HEK293 (cell line): ENCODE data around the gene TNS1.

ENCODE experiments used
- CTCF ChIA-PET: fragments of 350-600 bp; formaldehyde crosslinking; extraction: SDS; loops from one replicate; lab custom pipeline; 2021; ENCODE audit warnings: antibody characterized with exemption; lab: Yijun Ruan, JAX
- POLR2A ChIA-PET: fragments of 300-600 bp; formaldehyde crosslinking; extraction: SDS; loops from one replicate; lab custom pipeline; 2020; ENCODE audit warnings: antibody characterized with exemption, inconsistent platforms; lab: Yijun Ruan, JAX
- H3K27ac ChIP-seq: fragments of 200-500 bp; sonication (Bioruptor generic); 2 replicates; pipeline ENCODE4 v1.5.1; 2014; ENCODE audit warnings: low read depth, low read length, control low read depth, inconsistent platforms; ENCODE audit errors: extremely low read depth
- H3K36me3 ChIP-seq, 2 experiments: fragments of 200-500 bp in 1 of 2; sonication (Bioruptor generic) in 1 of 2; 1 replicate in 1 of 2; 2 replicates in 1 of 2; pipeline ENCODE4 v1.5.1; 2014 to 2017; ENCODE audit warnings: inconsistent platforms in 2 of 2, low read length in 2 of 2; ENCODE audit not compliant: control insufficient read depth in 2 of 2, insufficient read depth in 1 of 2
- H3K4me1 ChIP-seq: fragments of 200-500 bp; sonication (Bioruptor generic); 2 replicates; pipeline ENCODE4 v1.5.1; 2014; ENCODE audit warnings: mild to moderate bottlenecking, low read length, inconsistent platforms; ENCODE audit not compliant: control insufficient read depth, insufficient read depth
- H3K4me3 ChIP-seq: 2 replicates; pipeline ENCODE4 v1.5.1; 2011; ENCODE audit warnings: low read depth, mild to moderate bottlenecking, control low read depth, low read length, moderate library complexity
- H3K9me3 ChIP-seq: fragments of 200-500 bp; sonication (Bioruptor generic); 2 replicates; pipeline ENCODE4 v1.5.1; 2014; ENCODE audit warnings: low read depth, low read length, inconsistent platforms; ENCODE audit not compliant: control insufficient read depth, insufficient read depth
- HOXA7 ChIP-seq: sonication (generic); formaldehyde crosslinking; IDR thresholded peaks from 2 replicates; pipeline ENCODE4 v1.8.1; 2022; ENCODE audit warnings: missing genetic modification reagents, borderline replicate concordance
- IKZF3 ChIP-seq: fragments of 450-650 bp; IDR thresholded peaks from 2 replicates; pipeline ENCODE4 v1.5.0; 2018; ENCODE audit warnings: missing biosample characterization, mild to moderate bottlenecking, missing genetic modification characterization, moderate library complexity
- KLF8 ChIP-seq: fragments of 450-650 bp; formaldehyde crosslinking; IDR thresholded peaks from 2 replicates; pipeline ENCODE4 v1.5.1; 2016; ENCODE audit warnings: missing biosample characterization, missing genetic modification characterization
- MEIS1 ChIP-seq: sonication (generic); formaldehyde crosslinking; IDR thresholded peaks from 2 replicates; pipeline ENCODE4 v1.8.1; 2022; ENCODE audit warnings: missing genetic modification reagents, mild to moderate bottlenecking, borderline replicate concordance
- OSR2 ChIP-seq: fragments of 450-650 bp; formaldehyde crosslinking; IDR thresholded peaks from 2 replicates; pipeline ENCODE4 v1.5.1; 2016; ENCODE audit warnings: missing biosample characterization, missing genetic modification characterization
- PRDM1 ChIP-seq: fragments of 450-650 bp; formaldehyde crosslinking; IDR thresholded peaks from 2 replicates; pipeline ENCODE4; 2016; ENCODE audit warnings: missing biosample characterization, missing genetic modification characterization
- ZBTB21 ChIP-seq: fragments of 450-650 bp; formaldehyde crosslinking; IDR thresholded peaks from 2 replicates; pipeline ENCODE4 v1.5.1; 2017; ENCODE audit warnings: missing biosample characterization, missing genetic modification characterization
- ZBTB8A ChIP-seq: fragments of 450-650 bp; formaldehyde crosslinking; IDR thresholded peaks from 2 replicates; pipeline ENCODE4 v1.5.1; 2016; ENCODE audit warnings: missing biosample characterization, missing genetic modification characterization
- ZFP41 ChIP-seq: fragments of 450-650 bp; formaldehyde crosslinking; IDR thresholded peaks from 2 replicates; pipeline ENCODE4 v1.5.1; 2016; ENCODE audit warnings: missing biosample characterization, missing genetic modification characterization, borderline replicate concordance
- ZIC2 ChIP-seq: fragments of 450-650 bp; formaldehyde crosslinking; IDR thresholded peaks from 2 replicates; pipeline ENCODE4 v1.5.1; 2016; ENCODE audit warnings: missing biosample characterization, missing genetic modification characterization
- ZNF169 ChIP-seq: fragments of 450-650 bp; formaldehyde crosslinking; IDR thresholded peaks from 2 replicates; pipeline ENCODE4 v1.5.1; 2016; ENCODE audit warnings: missing biosample characterization, missing genetic modification characterization
- ZNF202 ChIP-seq: fragments of 450-650 bp; formaldehyde crosslinking; IDR thresholded peaks from 2 replicates; pipeline ENCODE4 v1.5.1; 2016; ENCODE audit warnings: missing biosample characterization, missing genetic modification characterization, borderline replicate concordance
- ZNF239 ChIP-seq: fragments of 450-650 bp; formaldehyde crosslinking; IDR thresholded peaks from 2 replicates; pipeline ENCODE4 v1.5.1; 2016; ENCODE audit warnings: missing biosample characterization, missing genetic modification characterization
- ZNF24 ChIP-seq: fragments of 450-650 bp; formaldehyde crosslinking; IDR thresholded peaks from 2 replicates; pipeline ENCODE4 v1.5.1; 2016; ENCODE audit warnings: missing biosample characterization, missing genetic modification characterization
- ZNF501 ChIP-seq: fragments of 450-650 bp; formaldehyde crosslinking; IDR thresholded peaks from 2 replicates; pipeline ENCODE4 v1.5.1; 2016; ENCODE audit warnings: missing biosample characterization, missing genetic modification characterization
- ZNF555 ChIP-seq: fragments of 450-650 bp; formaldehyde crosslinking; conservative IDR thresholded peaks from 2 replicates; pipeline ENCODE4 v1.5.1; 2017; ENCODE audit warnings: missing biosample characterization, mild to moderate bottlenecking, missing genetic modification characterization, inconsistent platforms
- ZNF664 ChIP-seq: fragments of 450-650 bp; formaldehyde crosslinking; IDR thresholded peaks from 2 replicates; pipeline ENCODE4 v1.5.1; 2016; ENCODE audit warnings: missing biosample characterization, missing genetic modification characterization
- TF ChIP-seq, protein P1 (sequence below): fragments of 450-650 bp; formaldehyde crosslinking; IDR thresholded peaks from 2 replicates; pipeline ENCODE4 v1.5.1; 2016; ENCODE audit warnings: missing biosample characterization, missing genetic modification characterization, borderline replicate concordance
- TF ChIP-seq, protein P2 (sequence below): fragments of 450-650 bp; formaldehyde crosslinking; IDR thresholded peaks from 2 replicates; pipeline ENCODE4 v1.5.1; 2016; ENCODE audit warnings: missing biosample characterization, missing genetic modification characterization

TNS1 gene

DNA sequence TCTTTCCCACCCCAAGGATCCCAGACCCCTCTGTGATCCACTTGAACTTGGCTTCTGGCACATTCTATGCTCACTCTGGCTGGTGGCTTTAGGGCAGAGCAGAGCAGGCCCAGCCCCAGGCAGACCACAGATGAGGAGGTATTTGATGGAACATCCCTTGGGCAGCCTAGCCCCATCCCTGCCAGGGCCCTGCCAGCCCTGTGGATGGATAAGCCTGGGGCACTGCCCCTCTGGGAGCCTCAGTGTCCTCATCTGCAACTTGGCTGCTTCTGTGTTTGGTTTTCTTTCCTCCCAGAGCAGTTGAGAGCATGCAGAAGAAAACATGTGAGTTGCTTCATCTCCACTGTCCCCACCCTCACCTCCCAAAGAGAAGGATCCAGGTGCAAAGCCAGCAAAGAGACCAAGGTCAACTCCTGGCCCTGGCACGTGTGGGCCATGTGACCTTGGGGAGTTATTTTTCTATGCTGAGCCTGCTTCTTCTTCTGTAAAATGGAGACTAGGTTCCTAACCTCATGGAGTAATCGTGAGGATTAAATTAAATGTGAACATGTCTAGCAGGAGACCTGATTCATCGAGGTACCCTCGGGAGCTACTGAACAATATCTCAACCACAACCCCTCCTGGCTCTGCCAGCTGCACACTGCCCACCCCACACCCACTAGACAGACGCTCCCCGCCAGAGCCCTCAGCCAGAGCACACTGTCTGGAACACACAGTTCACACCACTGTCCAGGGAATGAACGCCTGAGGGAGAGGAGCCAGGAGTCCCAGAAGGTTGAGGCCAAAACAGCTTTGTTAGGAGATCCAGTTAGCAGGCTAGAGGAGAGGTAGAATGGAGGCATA, 14.6 kb upstream of the TNS1 start:
- H3K9me3 ChIP-seq = no peaks in the 10 kb centered on the region
- no peaks in the 10 kb centered on the region for H3K36me3 ChIP-seq
- no peak overlapping the region for H3K27ac ChIP-seq
- ChIA-PET POLR2A (no interaction called here), CTCF (interaction anchor here (0.5 to 1.5 kb wide), 3 partner anchors 24 to 232 kb away, joined by 3 read pairs; no protein-coding TSS in a partner anchor)
- no peaks in the 10 kb centered on the region for H3K4me1 ChIP-seq
- TF ChIP-seq PRDM1 (no peak), ZNF664 (tag by site-specific recombination) (no peak), ZNF202 (tag by site-specific recombination) (no peak), ZNF501 (tag by site-specific recombination) (no peak), ZBTB8A (tag by site-specific recombination) (no peak), IKZF3 (tag by site-specific recombination) (no peak)
- H3K4me3 ChIP-seq = no peak overlapping the region

DNA sequence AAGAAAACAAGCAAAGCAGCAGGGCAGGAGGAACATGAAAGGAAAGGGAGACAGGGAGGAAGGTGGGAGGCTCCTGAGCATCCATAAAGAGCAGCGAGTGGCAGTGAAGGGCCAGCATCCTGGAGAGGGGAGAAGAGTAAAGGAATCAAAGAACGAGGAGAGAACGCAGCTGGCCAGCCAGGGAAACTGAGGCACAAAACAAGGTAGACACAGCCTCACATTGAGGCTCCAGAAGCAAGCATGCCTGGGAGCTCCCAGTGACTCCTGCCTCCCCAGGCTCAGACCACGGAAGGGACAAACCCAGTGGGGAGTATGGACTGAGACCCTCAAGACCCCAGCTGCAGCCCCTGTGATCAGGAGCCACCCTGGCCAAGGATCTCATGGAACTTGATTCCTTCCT, 14.0 kb upstream of the TNS1 start:
- H3K4me3 ChIP-seq = no peak overlapping the region
- POLR2A ChIA-PET = no interaction called here
- no peak overlapping the region for H3K27ac ChIP-seq
- no peaks in the 10 kb centered on the region for H3K36me3 ChIP-seq
- no peaks in the 10 kb centered on the region for H3K9me3 ChIP-seq
- TF ChIP-seq ZNF24 (tag by site-specific recombination) = no peak
- TF ChIP-seq ZIC2 (tag by site-specific recombination) = peak; percentile 76
- H3K4me1 ChIP-seq = no peaks in the 10 kb centered on the region
- CTCF ChIA-PET = interaction anchor here (1.5 kb wide), 1 partner anchor 23 kb away, joined by 3 read pairs; no protein-coding TSS in a partner anchor

DNA sequence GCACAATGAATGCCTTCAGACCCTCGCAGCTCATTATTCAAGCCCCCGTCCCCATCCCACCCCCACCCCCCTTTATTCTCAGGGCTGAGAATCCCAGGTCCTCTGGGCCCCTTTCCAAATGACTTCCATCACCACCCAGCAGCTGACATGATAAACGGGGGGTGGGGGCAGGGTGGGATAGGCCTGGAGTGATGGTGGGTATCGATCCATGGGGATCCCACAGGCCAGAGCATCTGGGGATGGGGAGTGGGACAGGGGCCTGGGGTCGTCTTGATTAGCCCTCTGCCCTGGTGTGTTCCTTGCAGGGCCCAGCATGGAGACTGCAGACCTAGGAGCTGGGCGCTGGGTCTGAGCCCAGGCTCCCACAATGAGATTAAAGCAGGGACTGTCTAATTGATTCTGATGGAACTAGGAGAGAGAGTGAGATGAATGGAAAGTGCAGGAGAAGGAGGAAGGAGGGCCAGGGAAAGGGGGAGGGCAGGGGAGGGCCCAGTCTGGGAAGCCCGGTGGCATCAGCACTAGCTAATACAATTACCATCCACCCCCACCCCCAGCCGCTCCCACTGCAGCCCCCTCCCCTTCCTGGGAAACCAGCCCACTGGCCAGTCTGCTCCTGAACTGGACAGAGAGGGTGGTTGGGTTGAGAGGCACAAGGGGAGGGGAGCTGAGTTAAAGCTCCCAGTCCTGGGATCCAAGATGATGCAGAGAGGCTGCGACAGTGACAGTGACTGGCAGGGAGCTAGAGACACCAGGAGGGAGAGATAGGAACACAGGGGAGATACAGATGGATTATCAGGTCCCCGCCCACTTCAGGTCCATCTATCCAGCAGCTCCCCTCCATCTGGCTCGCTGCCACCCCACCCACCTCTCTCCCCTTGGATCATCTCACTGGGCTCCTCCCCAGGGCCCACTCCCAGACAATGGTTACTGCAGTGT, 13.1 kb upstream of the TNS1 start:
- Histone ChIP-seq H3K36me3 (no peaks in the 10 kb centered on the region), H3K4me3 (no peak overlapping the region), H3K27ac (no peak overlapping the region), H3K4me1 (peaks cover 4% of the 10 kb centered on the region)
- ChIA-PET CTCF (no interaction called here), POLR2A (no interaction called here)
- TF ChIP-seq OSR2 (tag by site-specific recombination) (no peak), ZBTB21 (tag by site-specific recombination) (no peak), ZNF24 (tag by site-specific recombination) (no peak), MEIS1 (no peak), ZFP41 (tag by site-specific recombination) (no peak), ZNF239 (tag by site-specific recombination) (no peak), HOXA7 (no peak), ZNF555 (no peak), KLF8 (tag by site-specific recombination) (no peak), ZNF169 (no peak)
- TF ChIP-seq, protein P1, sequence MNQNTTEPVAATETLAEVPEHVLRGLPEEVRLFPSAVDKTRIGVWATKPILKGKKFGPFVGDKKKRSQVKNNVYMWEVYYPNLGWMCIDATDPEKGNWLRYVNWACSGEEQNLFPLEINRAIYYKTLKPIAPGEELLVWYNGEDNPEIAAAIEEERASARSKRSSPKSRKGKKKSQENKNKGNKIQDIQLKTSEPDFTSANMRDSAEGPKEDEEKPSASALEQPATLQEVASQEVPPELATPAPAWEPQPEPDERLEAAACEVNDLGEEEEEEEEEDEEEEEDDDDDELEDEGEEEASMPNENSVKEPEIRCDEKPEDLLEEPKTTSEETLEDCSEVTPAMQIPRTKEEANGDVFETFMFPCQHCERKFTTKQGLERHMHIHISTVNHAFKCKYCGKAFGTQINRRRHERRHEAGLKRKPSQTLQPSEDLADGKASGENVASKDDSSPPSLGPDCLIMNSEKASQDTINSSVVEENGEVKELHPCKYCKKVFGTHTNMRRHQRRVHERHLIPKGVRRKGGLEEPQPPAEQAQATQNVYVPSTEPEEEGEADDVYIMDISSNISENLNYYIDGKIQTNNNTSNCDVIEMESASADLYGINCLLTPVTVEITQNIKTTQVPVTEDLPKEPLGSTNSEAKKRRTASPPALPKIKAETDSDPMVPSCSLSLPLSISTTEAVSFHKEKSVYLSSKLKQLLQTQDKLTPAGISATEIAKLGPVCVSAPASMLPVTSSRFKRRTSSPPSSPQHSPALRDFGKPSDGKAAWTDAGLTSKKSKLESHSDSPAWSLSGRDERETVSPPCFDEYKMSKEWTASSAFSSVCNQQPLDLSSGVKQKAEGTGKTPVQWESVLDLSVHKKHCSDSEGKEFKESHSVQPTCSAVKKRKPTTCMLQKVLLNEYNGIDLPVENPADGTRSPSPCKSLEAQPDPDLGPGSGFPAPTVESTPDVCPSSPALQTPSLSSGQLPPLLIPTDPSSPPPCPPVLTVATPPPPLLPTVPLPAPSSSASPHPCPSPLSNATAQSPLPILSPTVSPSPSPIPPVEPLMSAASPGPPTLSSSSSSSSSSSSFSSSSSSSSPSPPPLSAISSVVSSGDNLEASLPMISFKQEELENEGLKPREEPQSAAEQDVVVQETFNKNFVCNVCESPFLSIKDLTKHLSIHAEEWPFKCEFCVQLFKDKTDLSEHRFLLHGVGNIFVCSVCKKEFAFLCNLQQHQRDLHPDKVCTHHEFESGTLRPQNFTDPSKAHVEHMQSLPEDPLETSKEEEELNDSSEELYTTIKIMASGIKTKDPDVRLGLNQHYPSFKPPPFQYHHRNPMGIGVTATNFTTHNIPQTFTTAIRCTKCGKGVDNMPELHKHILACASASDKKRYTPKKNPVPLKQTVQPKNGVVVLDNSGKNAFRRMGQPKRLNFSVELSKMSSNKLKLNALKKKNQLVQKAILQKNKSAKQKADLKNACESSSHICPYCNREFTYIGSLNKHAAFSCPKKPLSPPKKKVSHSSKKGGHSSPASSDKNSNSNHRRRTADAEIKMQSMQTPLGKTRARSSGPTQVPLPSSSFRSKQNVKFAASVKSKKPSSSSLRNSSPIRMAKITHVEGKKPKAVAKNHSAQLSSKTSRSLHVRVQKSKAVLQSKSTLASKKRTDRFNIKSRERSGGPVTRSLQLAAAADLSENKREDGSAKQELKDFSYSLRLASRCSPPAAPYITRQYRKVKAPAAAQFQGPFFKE (tag by site-specific recombination) = no peak
- TF ChIP-seq, protein P2, sequence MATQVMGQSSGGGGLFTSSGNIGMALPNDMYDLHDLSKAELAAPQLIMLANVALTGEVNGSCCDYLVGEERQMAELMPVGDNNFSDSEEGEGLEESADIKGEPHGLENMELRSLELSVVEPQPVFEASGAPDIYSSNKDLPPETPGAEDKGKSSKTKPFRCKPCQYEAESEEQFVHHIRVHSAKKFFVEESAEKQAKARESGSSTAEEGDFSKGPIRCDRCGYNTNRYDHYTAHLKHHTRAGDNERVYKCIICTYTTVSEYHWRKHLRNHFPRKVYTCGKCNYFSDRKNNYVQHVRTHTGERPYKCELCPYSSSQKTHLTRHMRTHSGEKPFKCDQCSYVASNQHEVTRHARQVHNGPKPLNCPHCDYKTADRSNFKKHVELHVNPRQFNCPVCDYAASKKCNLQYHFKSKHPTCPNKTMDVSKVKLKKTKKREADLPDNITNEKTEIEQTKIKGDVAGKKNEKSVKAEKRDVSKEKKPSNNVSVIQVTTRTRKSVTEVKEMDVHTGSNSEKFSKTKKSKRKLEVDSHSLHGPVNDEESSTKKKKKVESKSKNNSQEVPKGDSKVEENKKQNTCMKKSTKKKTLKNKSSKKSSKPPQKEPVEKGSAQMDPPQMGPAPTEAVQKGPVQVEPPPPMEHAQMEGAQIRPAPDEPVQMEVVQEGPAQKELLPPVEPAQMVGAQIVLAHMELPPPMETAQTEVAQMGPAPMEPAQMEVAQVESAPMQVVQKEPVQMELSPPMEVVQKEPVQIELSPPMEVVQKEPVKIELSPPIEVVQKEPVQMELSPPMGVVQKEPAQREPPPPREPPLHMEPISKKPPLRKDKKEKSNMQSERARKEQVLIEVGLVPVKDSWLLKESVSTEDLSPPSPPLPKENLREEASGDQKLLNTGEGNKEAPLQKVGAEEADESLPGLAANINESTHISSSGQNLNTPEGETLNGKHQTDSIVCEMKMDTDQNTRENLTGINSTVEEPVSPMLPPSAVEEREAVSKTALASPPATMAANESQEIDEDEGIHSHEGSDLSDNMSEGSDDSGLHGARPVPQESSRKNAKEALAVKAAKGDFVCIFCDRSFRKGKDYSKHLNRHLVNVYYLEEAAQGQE = no peak
- TF ChIP-seq, all 188 proteins: peak for 0
- H3K9me3 ChIP-seq = no peaks in the 10 kb centered on the region
